ENCODE data around the gene CADPS2.

- no peak for TF ChIP-seq CTCF (IDR thresholded peaks at IDR 0.05)
- no peak for TF ChIP-seq POLR2A (IDR thresholded peaks at IDR 0.05)
These were observed 336.7 kb downstream of the CADPS2 start for GRCh38 chr7:122549578-122549977.
